Cardiac fibroblast (primary cell): ENCODE results near the gene CIART.
"Not testable (repeated sequence)": the region's sequence is repeated elsewhere in the genome, so short reads cannot be mapped to it uniquely, and the experiment has no call there.

Experiments used
- DNase-seq, 2 donors: peaks; one replicate each; pipeline versions ENCODE4 v3.0.0 to v3.0.0-alpha.2; 2010; ENCODE audit warnings: low read depth in 2 of 2
- H3K4me3 ChIP-seq, 2 donors: replicated peaks in 1 of 2; 1 replicate in 1 of 2; 2 replicates in 1 of 2; pipeline ENCODE4 v1.5.1; 2011; ENCODE audit warnings: low read depth in 2 of 2, low read length in 2 of 2, mild to moderate bottlenecking in 2 of 2, moderate library complexity in 1 of 2
- TF ChIP-seq, protein P1 (sequence below): IDR thresholded peaks from one replicate; pipeline ENCODE4 v1.5.1; 2011; ENCODE audit warnings: low read depth, mild to moderate bottlenecking, low read length, inconsistent platforms

Gene CIART

DNA sequence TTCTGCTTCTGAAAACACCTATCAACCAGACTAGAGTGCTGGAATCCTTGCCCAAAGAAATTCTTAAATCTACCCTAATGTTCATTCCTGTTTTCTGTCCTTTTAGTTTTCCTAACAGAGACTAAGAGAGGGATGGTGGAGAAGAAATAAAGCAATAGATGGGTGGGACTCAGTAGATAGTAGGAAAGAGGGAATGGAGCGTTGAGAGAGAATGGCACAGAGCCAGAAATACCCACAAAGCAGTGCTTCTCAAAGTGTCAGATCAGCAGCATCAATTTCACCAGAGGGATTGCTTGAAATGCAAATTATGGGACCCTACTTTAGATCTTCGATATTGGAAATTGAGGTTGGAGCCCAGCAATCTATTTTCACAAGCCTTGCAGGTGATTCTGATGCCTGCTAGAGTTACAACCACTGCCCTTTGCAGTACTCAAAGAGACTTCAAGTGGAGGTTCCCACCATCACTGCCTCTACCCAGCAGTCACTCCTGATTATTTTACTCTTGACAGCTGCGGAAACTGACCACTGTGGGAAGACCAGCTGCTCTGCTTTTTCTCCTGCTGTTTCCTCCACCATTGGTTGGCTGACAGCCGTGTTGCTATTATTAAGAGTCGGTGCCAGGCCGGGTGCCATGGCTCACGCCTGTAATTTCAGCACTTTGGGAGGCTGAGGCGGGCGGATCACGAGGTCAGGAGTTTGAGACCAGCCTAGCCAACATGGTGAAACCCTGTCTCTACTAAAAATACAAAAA is 27.6 kb downstream of the CIART start:
- no peak overlapping the region for H3K4me3 ChIP-seq
- TF ChIP-seq, protein P1, sequence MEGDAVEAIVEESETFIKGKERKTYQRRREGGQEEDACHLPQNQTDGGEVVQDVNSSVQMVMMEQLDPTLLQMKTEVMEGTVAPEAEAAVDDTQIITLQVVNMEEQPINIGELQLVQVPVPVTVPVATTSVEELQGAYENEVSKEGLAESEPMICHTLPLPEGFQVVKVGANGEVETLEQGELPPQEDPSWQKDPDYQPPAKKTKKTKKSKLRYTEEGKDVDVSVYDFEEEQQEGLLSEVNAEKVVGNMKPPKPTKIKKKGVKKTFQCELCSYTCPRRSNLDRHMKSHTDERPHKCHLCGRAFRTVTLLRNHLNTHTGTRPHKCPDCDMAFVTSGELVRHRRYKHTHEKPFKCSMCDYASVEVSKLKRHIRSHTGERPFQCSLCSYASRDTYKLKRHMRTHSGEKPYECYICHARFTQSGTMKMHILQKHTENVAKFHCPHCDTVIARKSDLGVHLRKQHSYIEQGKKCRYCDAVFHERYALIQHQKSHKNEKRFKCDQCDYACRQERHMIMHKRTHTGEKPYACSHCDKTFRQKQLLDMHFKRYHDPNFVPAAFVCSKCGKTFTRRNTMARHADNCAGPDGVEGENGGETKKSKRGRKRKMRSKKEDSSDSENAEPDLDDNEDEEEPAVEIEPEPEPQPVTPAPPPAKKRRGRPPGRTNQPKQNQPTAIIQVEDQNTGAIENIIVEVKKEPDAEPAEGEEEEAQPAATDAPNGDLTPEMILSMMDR: no peak

DNA sequence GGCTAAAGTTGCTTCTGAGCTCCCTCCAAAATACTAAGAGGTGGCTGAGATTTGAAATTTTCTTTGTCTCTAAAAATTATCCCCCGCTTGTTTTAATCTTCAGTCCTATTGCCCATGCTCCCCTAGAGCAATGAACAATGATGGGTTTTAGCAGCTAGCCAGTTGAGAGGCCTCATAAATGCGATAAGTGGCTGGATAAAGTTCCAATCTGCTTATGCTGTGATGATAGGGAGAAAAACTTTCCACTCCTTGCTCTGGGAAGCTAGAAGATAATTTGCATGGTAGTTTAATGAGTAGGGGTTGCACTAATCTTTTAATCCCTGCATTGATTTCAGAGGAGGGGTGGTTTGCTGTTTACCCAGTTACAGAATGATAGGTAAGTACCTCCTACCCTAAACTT is 29.4 kb downstream of the CIART start:
- H3K4me3 ChIP-seq: no peak overlapping the region
- TF ChIP-seq, protein P1: no peak
- no peak for DNase-seq

More for the DNA sequence above, 27.6 kb downstream of the CIART start:
- DNase-seq: no peak

DNA sequence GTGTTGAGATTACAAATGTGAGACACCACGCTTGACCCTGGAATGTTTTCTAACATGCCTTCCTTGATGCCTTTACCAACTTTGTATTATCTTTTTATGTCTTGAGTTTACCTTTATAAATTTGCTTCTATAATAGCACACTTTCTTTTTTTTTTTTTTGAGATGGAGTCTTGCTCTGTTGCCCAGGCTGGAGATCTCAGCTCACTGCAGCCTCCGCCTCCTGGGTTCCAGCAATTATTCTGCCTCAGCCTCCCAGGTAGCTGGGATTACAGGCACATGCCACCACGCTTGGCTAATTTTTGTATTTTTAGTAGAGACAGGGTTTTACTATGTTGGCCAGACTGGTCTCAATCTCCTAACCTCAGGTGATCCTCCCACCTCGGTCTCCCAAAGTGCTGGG is 32.3 kb downstream of the CIART start:
- DNase-seq: not testable (repeated sequence)

DNA sequence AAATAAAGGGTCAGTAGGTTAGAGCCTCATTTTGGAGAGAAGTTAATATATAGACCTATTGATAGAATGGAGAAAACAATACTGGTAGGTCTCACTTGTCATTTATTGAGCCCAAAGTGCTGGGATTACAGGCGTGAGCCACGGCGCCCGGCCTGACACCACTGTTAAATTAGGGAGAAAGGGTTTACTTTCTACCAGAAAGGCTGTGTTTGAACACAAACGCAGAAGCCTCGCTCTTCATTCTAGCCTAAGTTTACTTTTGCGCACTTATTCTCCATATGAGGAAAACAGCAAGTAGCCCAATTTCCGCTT is 38.3 kb downstream of the CIART start:
- DNase-seq: peak in 1 of 2 donors; percentile 5
- H3K4me3 ChIP-seq: peak overlapping the region; percentile 81 to 95

More for the DNA sequence above, 32.3 kb downstream of the CIART start:
- H3K4me3 ChIP-seq: not testable (repeated sequence)

DNA sequence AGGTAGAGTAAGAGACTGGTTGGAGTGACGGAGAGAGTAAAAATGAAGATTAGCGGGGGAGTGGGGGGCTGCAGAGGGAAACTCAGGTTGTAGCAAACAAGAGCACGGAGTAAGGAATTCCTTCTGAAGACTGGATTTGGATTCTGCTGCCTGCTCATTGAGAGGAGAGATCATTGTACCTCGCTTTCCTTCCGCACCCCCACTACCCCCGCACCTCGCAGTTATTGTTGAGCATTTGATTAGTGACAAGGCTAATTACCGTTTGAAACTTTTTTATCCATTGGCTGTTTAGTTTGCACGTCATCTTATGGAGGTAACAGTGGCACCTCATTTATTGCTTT is 39.4 kb downstream of the CIART start:
- DNase-seq: peak in 1 of 2 donors; percentile 2
- H3K4me3 ChIP-seq: peak overlapping the region; percentile 81 to 95
- TF ChIP-seq, protein P1: no peak

More for the DNA sequence above, 38.3 kb downstream of the CIART start:
- TF ChIP-seq, protein P1: no peak

DNA sequence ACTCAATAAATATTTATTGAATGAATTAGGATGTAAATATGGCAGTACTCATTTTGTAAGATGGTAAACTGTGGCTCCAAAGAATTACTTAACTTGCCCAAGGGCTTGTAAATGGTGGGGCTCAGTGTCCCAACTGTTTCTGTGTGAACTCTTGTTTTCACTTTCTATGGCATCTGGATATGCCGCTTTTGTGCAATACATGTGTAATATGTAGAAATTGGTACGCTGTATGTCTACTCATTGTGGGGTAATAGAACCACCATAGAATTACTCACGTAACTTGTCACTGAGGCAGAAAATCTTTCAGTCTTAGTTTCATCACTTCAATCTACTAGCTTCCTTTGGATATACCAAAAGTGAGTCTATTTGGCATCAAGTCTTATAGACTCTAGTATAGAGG is 40.0 kb downstream of the CIART start:
- TF ChIP-seq, protein P1: no peak
- peak; percentile 14 to 48 for DNase-seq
- peak overlapping the region; percentile 81 to 95 for H3K4me3 ChIP-seq

DNA sequence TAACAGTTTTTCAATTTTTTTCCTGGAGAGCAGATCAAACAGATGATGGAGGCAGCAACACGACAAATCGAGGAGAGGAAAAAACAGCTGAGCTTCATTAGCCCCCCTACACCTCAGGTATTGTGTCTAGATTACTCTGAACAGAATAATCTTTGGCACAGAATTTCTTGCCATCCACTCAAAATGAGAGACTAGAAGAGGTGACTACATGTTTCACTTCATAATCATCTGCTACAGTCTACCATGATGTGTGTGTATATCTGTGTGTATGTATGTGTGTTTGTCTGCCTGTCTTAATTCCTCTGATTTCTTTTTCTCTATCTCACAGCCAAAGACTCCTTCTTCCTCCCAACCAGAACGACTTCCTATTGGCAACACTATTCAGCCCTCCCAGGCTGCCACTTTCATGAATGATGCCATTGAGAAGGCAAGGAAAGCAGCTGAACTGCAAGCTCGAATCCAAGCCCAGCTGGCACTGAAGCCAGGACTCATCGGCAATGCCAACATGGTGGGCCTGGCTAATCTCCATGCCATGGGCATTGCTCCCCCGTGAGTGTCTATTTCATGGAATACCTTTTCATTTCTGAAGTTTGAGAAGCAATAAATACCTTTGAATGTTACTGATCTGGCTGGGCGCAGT is 50.4 kb downstream of the CIART start:
- TF ChIP-seq, protein P1: no peak
- DNase-seq: no peak
- H3K4me3 ChIP-seq: no peak overlapping the region
